T-helper 17 cell (primary cell): ENCODE results near the gene EFNB2. TPM values are rescaled to one million over a fixed set of nuclear protein-coding genes. Genes with fewer than 3 reads are reported as not detected.

ENCODE experiments used
- ATAC-seq: fragments of 150-1000 bp; cut with Tn5 transposase; 2 replicates; pipeline ENCODE4 v1.10.0; 2021; ENCODE audit warnings: mild to moderate bottlenecking, moderate library complexity
- DNase-seq, 3 donors: peaks; one replicate each; pipeline versions ENCODE4 v3.0.0 to v3.0.0-alpha.2; 2020 to 2021
- H3K9me3 ChIP-seq: one replicate; pipeline ENCODE4 v1.7.0; 2013; ENCODE audit warnings: low read length, mild to moderate bottlenecking; ENCODE audit not compliant: control insufficient read depth, poor library complexity, severe bottlenecking
- H3K27ac Mint-ChIP-seq: one replicate; pipeline ENCODE4 v1.8.0; 2022; ENCODE audit warnings: mild to moderate bottlenecking, moderate library complexity, mixed read lengths
- H3K27me3 Mint-ChIP-seq: one replicate; pipeline ENCODE4 v1.8.0; 2022; ENCODE audit warnings: mixed read lengths
- H3K36me3 Mint-ChIP-seq: one replicate; pipeline ENCODE4 v1.8.0; 2022; ENCODE audit warnings: low read depth, mixed read lengths
- H3K4me1 Mint-ChIP-seq: one replicate; pipeline ENCODE4 v1.8.0; 2022; ENCODE audit warnings: mild to moderate bottlenecking, mixed read lengths
- H3K4me3 Mint-ChIP-seq: one replicate; pipeline ENCODE4 v1.8.0; 2022; ENCODE audit warnings: mild to moderate bottlenecking, moderate library complexity, mixed read lengths
- total RNA-seq, 4 donors: library from RNA in 2 of 4; stranded (reverse) in 2 of 4; gene quantifications; one replicate each; pipeline ENCODE4 v1.2.3 and lab custom pipeline; 2022 to 2026

EFNB2 gene
- total RNA-seq, 2 donors from 2014 or later = 0.35 to 0.37 TPM

DNA sequence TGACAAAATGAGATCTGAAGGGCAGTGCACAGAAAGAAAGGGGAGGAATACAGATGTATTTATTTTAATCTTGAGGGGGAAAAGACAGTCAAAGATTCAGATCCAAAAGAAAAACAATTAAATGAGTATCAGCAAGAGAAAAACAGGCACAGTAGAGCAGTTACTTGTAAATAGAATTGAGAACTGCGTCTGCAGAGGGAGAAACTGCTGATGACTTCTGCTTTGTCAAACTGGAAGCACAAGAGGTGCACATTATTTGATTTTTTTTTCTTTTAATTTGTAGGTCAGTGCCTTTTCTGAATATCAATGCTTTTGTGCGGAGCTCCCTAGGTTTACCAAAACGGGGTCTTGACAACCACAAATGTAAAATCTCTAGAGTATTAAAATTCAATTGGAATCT, 37.3 kb downstream of the EFNB2 start:
- H3K27me3 Mint-ChIP-seq = peaks cover 80% of the 10 kb centered on the region
- H3K27ac Mint-ChIP-seq = peak overlapping the region; percentile 54
- no peaks in the 10 kb centered on the region for H3K9me3 ChIP-seq
- H3K4me3 Mint-ChIP-seq = no peak overlapping the region
- H3K4me1 Mint-ChIP-seq = peaks cover 15% of the 10 kb centered on the region
- DNase-seq (no peak), ATAC-seq (no peak)
- no peaks in the 10 kb centered on the region for H3K36me3 Mint-ChIP-seq

DNA sequence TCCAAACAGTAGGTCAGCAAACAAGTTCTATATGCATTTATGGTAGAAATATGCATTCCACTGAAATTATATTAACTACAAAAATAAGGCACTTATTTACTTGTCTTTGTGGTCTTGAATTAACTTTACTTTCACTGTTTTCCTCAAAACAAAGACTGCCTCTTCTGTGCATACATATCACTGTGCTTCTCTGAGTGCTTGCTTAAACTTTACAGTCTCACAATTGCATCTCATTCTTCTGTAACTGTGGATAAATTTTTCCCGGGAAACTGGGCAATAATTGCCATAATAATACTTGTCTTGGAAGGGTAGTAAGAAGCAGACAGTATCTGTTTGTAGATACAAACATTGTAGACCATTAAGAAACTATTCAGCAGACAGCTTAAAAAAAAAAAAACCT, 38.4 kb downstream of the EFNB2 start:
- no peaks in the 10 kb centered on the region for H3K9me3 ChIP-seq
- ATAC-seq = no peak
- H3K27ac Mint-ChIP-seq = no peak overlapping the region
- no peaks in the 10 kb centered on the region for H3K36me3 Mint-ChIP-seq
- H3K4me1 Mint-ChIP-seq = peaks cover 12% of the 10 kb centered on the region
- peaks cover 82% of the 10 kb centered on the region for H3K27me3 Mint-ChIP-seq
- H3K4me3 Mint-ChIP-seq = no peak overlapping the region
- DNase-seq = no peak

DNA sequence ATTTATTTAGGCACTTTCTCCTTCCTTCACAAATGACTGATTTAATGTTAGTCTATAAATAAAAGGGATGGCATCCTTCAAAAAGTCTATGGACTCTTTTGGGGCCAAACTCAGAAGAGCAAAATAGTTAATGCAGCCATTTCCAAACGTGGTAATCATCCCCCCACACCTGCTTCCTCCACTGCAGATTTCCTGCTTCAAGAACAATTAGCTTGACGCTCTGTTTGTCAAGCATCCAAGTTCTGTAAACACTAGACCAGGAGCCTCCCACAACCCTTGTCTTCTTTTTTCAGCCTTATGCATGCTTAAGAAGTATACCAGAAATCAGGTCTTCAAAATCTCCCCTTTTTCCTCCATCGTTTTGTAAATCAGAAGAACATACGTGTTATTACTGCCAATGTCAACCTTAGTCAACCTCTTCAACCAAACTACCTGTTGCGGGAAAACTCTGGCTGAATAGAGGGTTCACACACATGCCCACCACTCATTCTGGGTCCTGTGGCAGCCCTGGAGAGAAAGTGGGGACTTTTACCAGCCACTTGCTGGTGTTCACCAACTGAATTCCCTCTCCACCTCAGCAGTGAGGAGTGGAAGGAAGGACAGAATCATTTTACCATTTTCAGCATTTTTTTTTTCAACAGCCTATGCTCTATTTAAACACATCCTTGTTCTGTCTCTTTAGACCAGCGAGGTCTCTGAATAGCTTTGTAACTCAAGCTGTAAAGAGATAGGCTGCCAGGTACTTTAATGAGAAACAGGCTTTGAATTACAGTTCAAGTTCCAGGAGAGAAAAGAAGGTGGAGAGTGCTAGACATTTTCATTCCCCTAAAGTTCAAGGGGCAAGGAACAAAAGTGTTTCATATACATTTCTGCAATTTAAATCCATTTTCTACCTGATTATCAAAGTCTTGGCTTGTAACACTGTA, 39.1 kb downstream of the EFNB2 start:
- no peaks in the 10 kb centered on the region for H3K36me3 Mint-ChIP-seq
- no peak overlapping the region for H3K4me3 Mint-ChIP-seq
- no peak for DNase-seq
- ATAC-seq = no peak
- no peaks in the 10 kb centered on the region for H3K9me3 ChIP-seq
- H3K27ac Mint-ChIP-seq = no peak overlapping the region
- H3K4me1 Mint-ChIP-seq = peaks cover 14% of the 10 kb centered on the region
- peaks cover 84% of the 10 kb centered on the region for H3K27me3 Mint-ChIP-seq

DNA sequence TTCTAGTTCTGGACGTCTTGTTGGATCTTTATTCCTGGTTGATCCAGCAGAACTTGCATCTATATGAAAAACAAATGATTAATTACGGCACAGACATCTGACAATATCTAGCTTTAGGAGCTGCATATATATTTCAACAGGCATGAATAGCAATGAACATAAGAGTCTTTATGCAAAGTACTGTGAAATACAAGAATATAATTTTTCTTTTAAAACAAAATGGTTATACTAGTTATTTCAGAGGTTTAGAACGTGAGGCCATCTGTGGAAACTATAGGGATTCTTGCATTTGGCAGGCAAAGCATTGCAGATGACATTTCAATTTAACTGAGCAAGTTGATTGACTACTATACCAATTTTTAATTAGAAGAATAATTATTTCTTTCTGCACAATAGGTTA, 40.5 kb downstream of the EFNB2 start:
- H3K36me3 Mint-ChIP-seq = no peaks in the 10 kb centered on the region
- no peak overlapping the region for H3K4me3 Mint-ChIP-seq
- H3K27ac Mint-ChIP-seq = no peak overlapping the region
- peaks cover 20% of the 10 kb centered on the region for H3K4me1 Mint-ChIP-seq
- peaks cover 75% of the 10 kb centered on the region for H3K27me3 Mint-ChIP-seq
- H3K9me3 ChIP-seq = no peaks in the 10 kb centered on the region
- no peak for DNase-seq
- no peak for ATAC-seq

DNA sequence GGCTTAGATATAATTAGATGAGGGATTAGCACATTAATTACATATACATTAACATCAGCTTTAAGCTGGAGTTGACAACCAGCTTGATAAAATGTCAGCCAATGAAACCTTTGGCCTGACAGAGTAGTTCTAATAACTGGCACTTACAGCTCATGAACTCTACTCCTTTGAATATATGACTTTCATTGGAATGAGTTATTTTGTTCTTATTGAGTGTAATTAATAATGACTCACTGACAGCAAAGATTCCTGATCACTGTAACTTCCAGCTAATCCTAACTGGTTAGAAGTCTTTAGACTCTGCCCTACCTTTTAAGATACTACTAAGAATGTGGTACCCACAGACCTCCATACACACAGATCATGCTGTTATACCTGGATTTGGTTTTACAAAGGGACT, 41.0 kb downstream of the EFNB2 start:
- ATAC-seq (no peak), DNase-seq (no peak)
- H3K9me3 ChIP-seq = no peaks in the 10 kb centered on the region
- H3K27ac Mint-ChIP-seq = no peak overlapping the region
- no peak overlapping the region for H3K4me3 Mint-ChIP-seq
- peaks cover 73% of the 10 kb centered on the region for H3K27me3 Mint-ChIP-seq
- peaks cover 20% of the 10 kb centered on the region for H3K4me1 Mint-ChIP-seq
- peaks cover under 1% of the 10 kb centered on the region for H3K36me3 Mint-ChIP-seq

DNA sequence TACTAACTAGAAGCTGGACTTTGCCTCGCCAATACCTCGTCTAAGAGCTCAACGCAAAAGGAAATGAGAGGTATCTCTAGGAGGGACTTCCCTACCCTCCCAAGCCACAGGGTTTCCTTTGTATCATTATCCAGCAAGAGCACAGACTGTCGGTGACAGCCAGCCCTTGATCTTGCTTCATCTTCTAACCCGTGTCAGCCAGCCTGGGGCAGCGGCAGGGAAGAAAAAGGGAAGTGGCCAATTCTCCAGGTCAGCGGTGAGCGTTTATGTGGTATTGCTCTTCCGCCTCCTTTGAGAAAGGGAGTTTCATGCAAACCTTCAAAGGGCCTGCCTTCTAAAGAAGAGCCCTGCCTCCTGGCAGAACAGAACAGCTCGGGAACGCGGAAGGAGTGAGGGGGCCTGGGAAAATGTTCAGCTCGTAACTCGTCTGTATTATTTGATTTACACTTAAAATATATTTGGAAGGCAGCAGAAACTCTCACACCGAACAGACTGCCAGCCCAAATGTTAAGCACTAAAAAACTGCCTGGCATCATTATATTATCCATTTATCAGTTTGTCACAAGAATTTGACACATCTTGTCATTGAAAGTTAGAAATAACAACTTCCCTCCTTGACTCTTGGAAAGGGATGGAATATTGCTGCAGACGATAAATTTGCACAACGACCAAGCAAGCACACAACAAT, 41.8 kb downstream of the EFNB2 start:
- H3K4me3 Mint-ChIP-seq = no peak overlapping the region
- DNase-seq (no peak), ATAC-seq (peak; percentile 58)
- H3K4me1 Mint-ChIP-seq = peaks cover 20% of the 10 kb centered on the region
- H3K27ac Mint-ChIP-seq = no peak overlapping the region
- peaks cover 73% of the 10 kb centered on the region for H3K27me3 Mint-ChIP-seq
- H3K9me3 ChIP-seq = no peaks in the 10 kb centered on the region
- H3K36me3 Mint-ChIP-seq = peaks cover 3% of the 10 kb centered on the region

DNA sequence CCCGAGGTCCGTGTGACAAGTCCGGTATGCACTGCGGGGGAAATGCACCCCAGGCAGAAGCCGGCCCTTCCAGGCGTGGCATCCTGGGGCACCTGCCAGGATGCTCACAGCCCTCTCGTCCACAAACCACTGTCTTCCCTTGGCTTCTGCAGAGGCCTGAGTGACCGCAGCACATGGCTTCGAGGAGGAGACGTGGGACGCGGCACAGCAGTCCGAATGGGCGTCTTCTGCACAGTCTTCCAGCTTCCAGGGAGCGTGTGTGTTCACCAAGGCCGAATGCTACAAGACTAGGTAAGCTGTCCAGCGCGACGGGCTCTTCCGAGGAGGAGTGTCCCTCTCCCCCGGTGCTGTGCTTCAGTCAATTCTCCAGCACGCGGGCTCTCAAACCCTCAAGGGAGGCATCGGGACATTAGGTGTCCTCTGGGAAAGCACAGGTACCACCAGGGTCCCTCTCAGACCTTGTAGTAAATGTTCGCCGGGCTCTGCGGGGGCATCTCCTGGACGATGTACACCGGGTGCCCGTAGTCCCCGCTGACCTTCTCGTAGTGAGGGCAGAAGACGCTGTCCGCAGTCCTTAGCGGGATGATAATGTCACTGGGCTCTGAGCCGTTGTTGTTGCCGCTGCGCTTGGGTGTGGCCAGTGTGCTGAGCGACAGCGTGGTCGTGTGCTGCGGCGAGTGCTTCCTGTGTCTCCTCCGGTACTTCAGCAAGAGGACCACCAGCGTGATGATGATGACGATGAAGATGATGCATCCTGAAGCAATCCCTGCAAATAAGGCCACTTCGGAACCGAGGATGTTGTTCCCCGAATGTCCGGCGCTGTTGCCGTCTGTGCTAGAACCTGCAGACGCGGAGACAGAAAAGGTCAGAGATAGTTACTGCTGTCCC, 42.6 kb downstream of the EFNB2 start:
- ATAC-seq = no peak
- H3K27ac Mint-ChIP-seq = no peak overlapping the region
- peaks cover 3% of the 10 kb centered on the region for H3K36me3 Mint-ChIP-seq
- H3K4me1 Mint-ChIP-seq = peaks cover 18% of the 10 kb centered on the region
- no peak for DNase-seq
- no peak overlapping the region for H3K4me3 Mint-ChIP-seq
- H3K9me3 ChIP-seq = no peaks in the 10 kb centered on the region
- peaks cover 68% of the 10 kb centered on the region for H3K27me3 Mint-ChIP-seq

DNA sequence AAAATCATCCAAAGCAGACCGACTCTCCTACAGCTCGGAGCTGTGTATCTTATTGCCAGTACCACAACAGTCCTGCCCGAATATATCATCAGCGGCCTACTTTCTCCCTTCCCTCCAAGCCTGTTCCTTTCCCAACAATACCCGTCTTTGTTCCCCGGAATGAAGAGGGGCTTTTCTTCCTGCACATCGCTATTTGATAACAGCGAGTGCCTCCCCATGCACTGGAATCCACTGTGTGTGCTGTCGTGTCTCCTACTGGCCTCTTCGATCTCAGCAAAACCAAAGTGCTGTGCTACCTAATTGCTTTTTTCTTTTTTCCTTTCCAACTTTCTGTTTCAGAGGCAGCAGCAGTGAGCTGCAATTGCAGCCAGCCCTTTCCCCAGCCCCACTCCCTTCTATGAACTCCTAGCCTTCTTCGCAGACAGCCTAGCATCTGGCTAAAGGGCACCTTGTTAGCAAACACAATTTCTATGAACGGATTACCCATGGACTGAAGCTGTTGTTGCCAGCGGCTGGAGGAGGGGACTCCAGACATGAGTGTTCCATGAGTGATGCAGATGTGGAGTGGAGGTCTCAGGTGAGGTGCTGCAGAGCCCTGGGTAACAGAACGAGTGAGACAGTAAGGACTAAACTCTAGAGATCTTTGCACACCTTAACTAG, 43.4 kb downstream of the EFNB2 start:
- H3K4me1 Mint-ChIP-seq = peaks cover 18% of the 10 kb centered on the region
- no peak overlapping the region for H3K4me3 Mint-ChIP-seq
- H3K27me3 Mint-ChIP-seq = peaks cover 68% of the 10 kb centered on the region

DNA sequence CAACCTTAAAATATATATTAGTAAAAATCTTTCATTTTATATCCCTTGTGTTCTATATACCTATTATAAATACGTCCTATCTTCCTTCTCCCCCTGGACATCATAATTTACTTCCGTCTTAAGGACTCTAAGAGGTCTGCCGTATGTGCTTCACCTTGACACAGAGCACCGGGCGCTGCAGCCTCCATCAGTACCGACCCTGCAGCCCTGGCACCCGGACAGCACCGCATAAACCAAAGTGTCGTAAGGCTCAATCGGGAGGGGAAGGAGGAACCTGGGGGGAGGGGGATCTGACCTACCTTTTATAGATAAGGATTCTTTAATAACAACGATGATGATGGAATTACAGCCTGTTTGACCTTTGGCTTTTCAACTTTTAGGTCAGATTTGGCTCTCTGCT, 44.0 kb downstream of the EFNB2 start:
- peaks cover 3% of the 10 kb centered on the region for H3K36me3 Mint-ChIP-seq
- peak overlapping the region; percentile 71 for H3K27ac Mint-ChIP-seq
- no peaks in the 10 kb centered on the region for H3K9me3 ChIP-seq
- H3K27me3 Mint-ChIP-seq = peaks cover 70% of the 10 kb centered on the region
- no peak for ATAC-seq
- H3K4me1 Mint-ChIP-seq = peaks cover 18% of the 10 kb centered on the region
- peak overlapping the region; percentile 88 for H3K4me3 Mint-ChIP-seq
- no peak for DNase-seq

More for the DNA sequence above, 43.4 kb downstream of the EFNB2 start:
- Mint-ChIP-seq H3K36me3 (peaks cover 3% of the 10 kb centered on the region), H3K27ac (no peak overlapping the region)
- no peaks in the 10 kb centered on the region for H3K9me3 ChIP-seq
- ATAC-seq (no peak), DNase-seq (no peak)

DNA sequence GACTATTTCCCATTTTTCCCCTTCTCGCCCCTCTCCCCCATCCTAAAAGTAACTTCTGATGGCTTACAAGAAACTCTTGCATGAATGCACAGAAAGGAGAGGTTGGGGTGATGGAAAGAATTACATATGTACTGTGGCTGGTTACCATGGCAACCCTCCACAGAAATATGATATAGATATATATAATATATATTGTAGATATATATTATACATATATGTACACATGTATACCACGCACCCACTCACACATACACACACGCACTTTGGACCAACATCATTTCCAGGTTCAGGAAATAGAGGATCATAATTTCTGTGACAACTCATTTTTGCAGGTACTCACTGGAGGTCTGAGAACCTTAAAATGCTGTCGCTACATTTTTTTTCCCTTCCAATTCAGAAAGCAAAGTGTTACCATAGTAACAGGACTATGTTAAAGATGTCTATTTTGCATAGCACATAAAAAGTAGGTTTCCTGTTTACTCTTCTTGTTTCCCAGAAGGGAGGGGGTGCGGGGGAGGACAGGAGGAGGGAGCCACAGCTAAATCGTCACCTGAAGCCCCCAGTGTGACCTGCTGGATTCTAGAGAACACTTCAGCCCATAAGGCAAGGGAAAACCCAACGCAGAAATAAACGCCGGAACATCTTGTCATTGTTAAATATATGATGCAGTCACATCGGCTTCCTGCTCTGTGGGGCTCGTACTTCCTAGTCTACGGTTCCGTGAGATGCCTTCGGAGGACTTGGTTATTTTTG, 44.7 kb downstream of the EFNB2 start:
- peak; percentile 80 for ATAC-seq
- peak overlapping the region; percentile 88 for H3K4me3 Mint-ChIP-seq
- H3K9me3 ChIP-seq = no peaks in the 10 kb centered on the region
- peak overlapping the region; percentile 71 for H3K27ac Mint-ChIP-seq
- H3K4me1 Mint-ChIP-seq = peaks cover 18% of the 10 kb centered on the region
- DNase-seq = peak in 2 of 3 donors; percentile 7 to 13
- H3K36me3 Mint-ChIP-seq = peaks cover 3% of the 10 kb centered on the region
- peaks cover 67% of the 10 kb centered on the region for H3K27me3 Mint-ChIP-seq

DNA sequence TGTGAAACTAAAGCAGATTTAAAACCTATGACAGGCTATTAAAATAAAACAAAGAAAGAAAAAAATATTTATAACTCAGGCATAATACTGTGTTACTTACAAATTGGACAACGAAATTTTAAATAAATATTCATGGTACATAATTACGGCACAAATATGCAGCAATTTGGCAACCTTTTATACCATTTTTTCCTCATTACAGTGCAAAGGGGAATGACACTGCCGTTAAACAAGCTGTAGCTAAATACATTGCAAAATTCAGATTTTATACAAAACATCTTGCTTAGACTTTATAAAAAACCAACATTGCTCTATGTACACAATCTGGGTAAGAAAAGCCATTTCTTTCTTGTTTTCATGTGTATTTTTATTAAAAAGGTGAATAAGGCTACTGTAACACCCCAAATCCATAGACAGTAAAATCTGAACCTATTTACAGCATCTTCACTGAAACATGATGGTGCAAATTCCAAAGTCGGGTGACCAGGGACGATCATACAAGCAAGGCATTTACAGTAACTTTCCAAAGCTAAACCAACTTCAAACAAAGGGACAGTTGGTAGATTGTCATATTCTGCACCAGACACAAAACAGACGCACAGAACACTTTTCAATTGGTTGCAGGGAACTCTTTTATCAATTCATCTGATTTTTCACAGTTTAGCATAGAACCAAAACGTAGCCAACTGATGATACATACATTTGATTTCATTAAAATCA, 45.5 kb downstream of the EFNB2 start:
- H3K9me3 ChIP-seq = no peaks in the 10 kb centered on the region
- DNase-seq (no peak), ATAC-seq (no peak)
- Mint-ChIP-seq H3K36me3 (peaks cover 3% of the 10 kb centered on the region), H3K27me3 (peaks cover 70% of the 10 kb centered on the region), H3K27ac (peak overlapping the region; percentile 71), H3K4me3 (no peak overlapping the region), H3K4me1 (peaks cover 18% of the 10 kb centered on the region)
